Measurements from ENCODE around the gene TGFBR2.

DNA sequence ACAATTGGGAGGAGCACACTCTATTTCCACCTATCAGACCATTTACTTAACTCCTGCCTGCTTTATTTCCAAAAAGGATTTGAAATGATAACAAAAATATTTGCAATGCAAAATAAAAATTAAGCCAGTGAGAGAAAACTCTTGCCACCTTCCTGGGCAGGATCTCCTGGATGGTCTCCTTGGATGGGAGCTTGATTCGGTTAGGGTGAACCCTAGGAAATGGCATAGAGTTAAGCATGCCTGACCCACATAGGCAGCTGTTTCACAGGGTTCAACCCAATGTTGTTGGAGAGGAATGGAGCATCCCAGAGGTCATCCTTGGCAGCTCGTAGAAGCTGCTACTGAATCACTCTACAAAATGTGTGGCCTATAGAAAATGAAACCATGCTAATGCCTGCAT lies 83.8 kb downstream of the TGFBR2 start:
- no peak for TF ChIP-seq EZH2 (IDR thresholded peaks at IDR 0.05; ENCODE audit: borderline replicate concordance, low read depth, low read length, poor library complexity, severe bottlenecking)
- TF ChIP-seq, protein P1, sequence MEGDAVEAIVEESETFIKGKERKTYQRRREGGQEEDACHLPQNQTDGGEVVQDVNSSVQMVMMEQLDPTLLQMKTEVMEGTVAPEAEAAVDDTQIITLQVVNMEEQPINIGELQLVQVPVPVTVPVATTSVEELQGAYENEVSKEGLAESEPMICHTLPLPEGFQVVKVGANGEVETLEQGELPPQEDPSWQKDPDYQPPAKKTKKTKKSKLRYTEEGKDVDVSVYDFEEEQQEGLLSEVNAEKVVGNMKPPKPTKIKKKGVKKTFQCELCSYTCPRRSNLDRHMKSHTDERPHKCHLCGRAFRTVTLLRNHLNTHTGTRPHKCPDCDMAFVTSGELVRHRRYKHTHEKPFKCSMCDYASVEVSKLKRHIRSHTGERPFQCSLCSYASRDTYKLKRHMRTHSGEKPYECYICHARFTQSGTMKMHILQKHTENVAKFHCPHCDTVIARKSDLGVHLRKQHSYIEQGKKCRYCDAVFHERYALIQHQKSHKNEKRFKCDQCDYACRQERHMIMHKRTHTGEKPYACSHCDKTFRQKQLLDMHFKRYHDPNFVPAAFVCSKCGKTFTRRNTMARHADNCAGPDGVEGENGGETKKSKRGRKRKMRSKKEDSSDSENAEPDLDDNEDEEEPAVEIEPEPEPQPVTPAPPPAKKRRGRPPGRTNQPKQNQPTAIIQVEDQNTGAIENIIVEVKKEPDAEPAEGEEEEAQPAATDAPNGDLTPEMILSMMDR (conservative IDR thresholded peaks at IDR 0.05; ENCODE audit: low read depth, low read length), result no peak
